ENCODE data around the gene PHLPP2.

The PHLPP2 gene

GRCh38 chr16:71676236-71676635 lies 48.3 kb downstream of the PHLPP2 start:
- ChIA-PET POLR2A (no interaction called here), CTCF (interaction anchor here (0.9 kb wide), 1 partner anchor 11 kb away, joined by 3 read pairs; no protein-coding TSS in a partner anchor)
- TF ChIP-seq CTBP1 (IDR thresholded peaks at IDR 0.05; ENCODE audit: borderline replicate concordance) (no peak), TARDBP (IDR thresholded peaks at IDR 0.05) (no peak), ELF4 (IDR thresholded peaks at IDR 0.05) (no peak), FOXK2 (IDR thresholded peaks at IDR 0.05) (no peak), HDGF (IDR thresholded peaks at IDR 0.05; ENCODE audit: borderline replicate concordance) (no peak), PKNOX1 (IDR thresholded peaks at IDR 0.05) (no peak), BHLHE40 (IDR thresholded peaks at IDR 0.05; ENCODE audit: borderline replicate concordance) (no peak), SP1 (IDR thresholded peaks at IDR 0.05) (no peak)
- no peak for DNase-seq (ENCODE audit: extremely low spot score)

- ChIA-PET CTCF (no interaction called here), POLR2A (no interaction called here)
- no peak for DNase-seq (ENCODE audit: extremely low spot score)
- no peak for TF ChIP-seq ARNT (IDR thresholded peaks at IDR 0.05)
- TF ChIP-seq TARDBP (IDR thresholded peaks at IDR 0.05), result no peak
- TF ChIP-seq L3MBTL2 (conservative IDR thresholded peaks at IDR 0.05), result no peak
- TF ChIP-seq NFRKB (IDR thresholded peaks at IDR 0.05), result no peak
- TF ChIP-seq FOXA1 (IDR thresholded peaks at IDR 0.05), result no peak
- no peak for TF ChIP-seq LEF1 (IDR thresholded peaks at IDR 0.05; ENCODE audit: borderline replicate concordance)
- no peak for TF ChIP-seq BHLHE40 (IDR thresholded peaks at IDR 0.05; ENCODE audit: borderline replicate concordance)
- TF ChIP-seq SP1 (IDR thresholded peaks at IDR 0.05), result no peak
Observed at GRCh38 chr16:71675380-71675779, 49.1 kb downstream of the PHLPP2 start.

GRCh38 chr16:71674229-71674628 lies 50.3 kb downstream of the PHLPP2 start:
- CTCF ChIA-PET, result no interaction called here
- TF ChIP-seq FOXA1 (IDR thresholded peaks at IDR 0.05) (no peak), L3MBTL2 (conservative IDR thresholded peaks at IDR 0.05) (no peak), FOXK2 (IDR thresholded peaks at IDR 0.05) (no peak), FOXM1 (IDR thresholded peaks at IDR 0.05; ENCODE audit: borderline replicate concordance) (no peak), BHLHE40 (IDR thresholded peaks at IDR 0.05; ENCODE audit: borderline replicate concordance) (no peak), PKNOX1 (IDR thresholded peaks at IDR 0.05) (no peak), TARDBP (IDR thresholded peaks at IDR 0.05) (no peak), ARNT (IDR thresholded peaks at IDR 0.05) (no peak)
- DNase-seq (ENCODE audit: extremely low spot score), result no peak
- POLR2A ChIA-PET, result no interaction called here

GRCh38 chr16:71673582-71673973 lies 50.9 kb downstream of the PHLPP2 start:
- no peak for TF ChIP-seq CTBP1 (IDR thresholded peaks at IDR 0.05; ENCODE audit: borderline replicate concordance)
- no peak for TF ChIP-seq FOXM1 (IDR thresholded peaks at IDR 0.05; ENCODE audit: borderline replicate concordance)
- no peak for TF ChIP-seq PKNOX1 (IDR thresholded peaks at IDR 0.05)
- TF ChIP-seq NFRKB (IDR thresholded peaks at IDR 0.05), result no peak
- ChIA-PET POLR2A (no interaction called here), CTCF (no interaction called here)
- no peak for DNase-seq (ENCODE audit: extremely low spot score)

- DNase-seq (ENCODE audit: extremely low spot score), result no peak
- ChIA-PET CTCF (interaction anchor here (0.9 kb wide), 1 partner anchor 8 kb away, joined by 3 read pairs; no protein-coding TSS in a partner anchor), POLR2A (no interaction called here)
- TF ChIP-seq SP1 (IDR thresholded peaks at IDR 0.05) (no peak), BHLHE40 (IDR thresholded peaks at IDR 0.05; ENCODE audit: borderline replicate concordance) (no peak), NFRKB (IDR thresholded peaks at IDR 0.05) (no peak), ARNT (IDR thresholded peaks at IDR 0.05) (no peak), TARDBP (IDR thresholded peaks at IDR 0.05) (no peak), LEF1 (IDR thresholded peaks at IDR 0.05; ENCODE audit: borderline replicate concordance) (no peak), CTBP1 (IDR thresholded peaks at IDR 0.05; ENCODE audit: borderline replicate concordance) (no peak)
Observed at GRCh38 chr16:71672803-71673581, 51.5 kb downstream of the PHLPP2 start.

GRCh38 chr16:71672125-71672524 lies 52.4 kb downstream of the PHLPP2 start:
- TF ChIP-seq FOXM1 (IDR thresholded peaks at IDR 0.05; ENCODE audit: borderline replicate concordance) (no peak), FOXA1 (IDR thresholded peaks at IDR 0.05) (no peak), ZNF384 (IDR thresholded peaks at IDR 0.05) (no peak), ELF4 (IDR thresholded peaks at IDR 0.05) (no peak), ARNT (IDR thresholded peaks at IDR 0.05) (no peak), BHLHE40 (IDR thresholded peaks at IDR 0.05; ENCODE audit: borderline replicate concordance) (no peak), L3MBTL2 (conservative IDR thresholded peaks at IDR 0.05) (no peak), TARDBP (IDR thresholded peaks at IDR 0.05) (no peak), NFRKB (IDR thresholded peaks at IDR 0.05) (no peak), SUZ12 (IDR thresholded peaks at IDR 0.05) (no peak), PKNOX1 (IDR thresholded peaks at IDR 0.05) (no peak), FOXK2 (IDR thresholded peaks at IDR 0.05) (no peak), SP1 (IDR thresholded peaks at IDR 0.05) (no peak), CTBP1 (IDR thresholded peaks at IDR 0.05; ENCODE audit: borderline replicate concordance) (no peak), HDGF (IDR thresholded peaks at IDR 0.05; ENCODE audit: borderline replicate concordance) (no peak), LEF1 (IDR thresholded peaks at IDR 0.05; ENCODE audit: borderline replicate concordance) (no peak)
- ChIA-PET CTCF (interaction anchor here (0.9 kb wide), 1 partner anchor 9 kb away, joined by 3 read pairs; no protein-coding TSS in a partner anchor), POLR2A (no interaction called here)
- no peak for DNase-seq (ENCODE audit: extremely low spot score)
